HEK293 (cell line): ENCODE measurements around the gene PAF1.

Source experiments
- CTCF ChIP-seq: fragments of 450-650 bp; formaldehyde crosslinking; IDR thresholded peaks from 2 replicates; pipeline ENCODE4 v1.5.1; 2016; ENCODE audit warnings: missing biosample characterization, missing genetic modification characterization
- HOXC10 ChIP-seq: sonication (generic); formaldehyde crosslinking; IDR thresholded peaks from 2 replicates; pipeline ENCODE4 v1.8.1; 2023; ENCODE audit warnings: mild to moderate bottlenecking, missing genetic modification reagents
- KLF17 ChIP-seq: fragments of 450-650 bp; formaldehyde crosslinking; IDR thresholded peaks from 2 replicates; pipeline ENCODE4 v1.5.1; 2016; ENCODE audit warnings: missing biosample characterization, missing genetic modification characterization
- OVOL3 ChIP-seq: fragments of 450-650 bp; formaldehyde crosslinking; IDR thresholded peaks from 2 replicates; pipeline ENCODE4 v1.5.1; 2016; ENCODE audit warnings: missing biosample characterization, missing genetic modification characterization
- PRDM6 ChIP-seq: fragments of 450-650 bp; formaldehyde crosslinking; IDR thresholded peaks from 2 replicates; pipeline ENCODE4 v1.5.1; 2017; ENCODE audit warnings: missing biosample characterization, missing genetic modification characterization
- RBAK ChIP-seq: fragments of 450-650 bp; formaldehyde crosslinking; IDR thresholded peaks from 2 replicates; pipeline ENCODE4 v1.5.1; 2016; ENCODE audit warnings: missing biosample characterization, missing genetic modification characterization
- SALL2 ChIP-seq: fragments of 450-650 bp; formaldehyde crosslinking; IDR thresholded peaks from 2 replicates; pipeline ENCODE4 v1.5.0; 2017; ENCODE audit warnings: missing biosample characterization, mild to moderate bottlenecking, missing genetic modification characterization, borderline replicate concordance
- TRIM28 ChIP-seq: IDR thresholded peaks from 2 replicates; pipeline ENCODE4 v1.6.1; 2011; ENCODE audit warnings: low read length, control low read depth, borderline replicate concordance
- YY1 ChIP-seq: fragments of 450-650 bp; formaldehyde crosslinking; IDR thresholded peaks from 2 replicates; pipeline ENCODE4 v1.5.1; 2018; ENCODE audit warnings: missing biosample characterization, missing genetic modification characterization
- ZBTB49 ChIP-seq: fragments of 450-650 bp; formaldehyde crosslinking; IDR thresholded peaks from 2 replicates; pipeline ENCODE4 v1.5.1; 2016; ENCODE audit warnings: missing biosample characterization, missing genetic modification characterization, low read depth
- ZFP37 ChIP-seq: fragments of 450-650 bp; formaldehyde crosslinking; IDR thresholded peaks from 2 replicates; pipeline ENCODE4 v1.5.1; 2016; ENCODE audit warnings: missing biosample characterization, missing genetic modification characterization
- ZNF138 ChIP-seq: fragments of 450-650 bp; formaldehyde crosslinking; IDR thresholded peaks from 2 replicates; pipeline ENCODE4 v1.5.1; 2016; ENCODE audit warnings: missing biosample characterization, missing genetic modification characterization, borderline replicate concordance
- ZNF157 ChIP-seq: fragments of 450-650 bp; formaldehyde crosslinking; IDR thresholded peaks from 2 replicates; pipeline ENCODE4 v1.5.1; 2016; ENCODE audit warnings: missing biosample characterization, missing genetic modification characterization
- ZNF202 ChIP-seq: fragments of 450-650 bp; formaldehyde crosslinking; IDR thresholded peaks from 2 replicates; pipeline ENCODE4 v1.5.1; 2016; ENCODE audit warnings: missing biosample characterization, missing genetic modification characterization, borderline replicate concordance
- ZNF280D ChIP-seq: fragments of 450-650 bp; formaldehyde crosslinking; IDR thresholded peaks from 2 replicates; pipeline ENCODE4 v1.5.1; 2016; ENCODE audit warnings: missing biosample characterization, missing genetic modification characterization
- ZNF449 ChIP-seq: fragments of 450-650 bp; formaldehyde crosslinking; IDR thresholded peaks from 2 replicates; pipeline ENCODE4 v1.5.1; 2017; ENCODE audit warnings: missing biosample characterization, mild to moderate bottlenecking, missing genetic modification characterization, moderate library complexity
- ZNF473 ChIP-seq: fragments of 450-650 bp; formaldehyde crosslinking; IDR thresholded peaks from 2 replicates; pipeline ENCODE4 v1.5.1; 2017; ENCODE audit warnings: missing biosample characterization, missing genetic modification characterization
- ZNF48 ChIP-seq: fragments of 450-650 bp; formaldehyde crosslinking; IDR thresholded peaks from 2 replicates; pipeline ENCODE4 v1.5.1; 2016; ENCODE audit warnings: missing biosample characterization, missing genetic modification characterization
- ZNF530 ChIP-seq: fragments of 450-650 bp; formaldehyde crosslinking; IDR thresholded peaks from 2 replicates; pipeline ENCODE4 v1.5.1; 2016; ENCODE audit warnings: low read depth, missing biosample characterization, missing genetic modification characterization
- ZNF645 ChIP-seq: fragments of 450-650 bp; formaldehyde crosslinking; IDR thresholded peaks from 2 replicates; pipeline ENCODE4; 2016; ENCODE audit warnings: missing biosample characterization, missing genetic modification characterization
- ZNF654 ChIP-seq: fragments of 450-650 bp; formaldehyde crosslinking; IDR thresholded peaks from 2 replicates; pipeline ENCODE4 v1.5.1; 2016; ENCODE audit warnings: low read depth, missing biosample characterization, missing genetic modification characterization
- ZNF664 ChIP-seq: fragments of 450-650 bp; formaldehyde crosslinking; IDR thresholded peaks from 2 replicates; pipeline ENCODE4 v1.5.1; 2016; ENCODE audit warnings: missing biosample characterization, missing genetic modification characterization
- ZNF785 ChIP-seq: fragments of 450-650 bp; formaldehyde crosslinking; IDR thresholded peaks from 2 replicates; pipeline ENCODE4 v1.5.1; 2016; ENCODE audit warnings: missing biosample characterization, missing genetic modification characterization
- ZNF791 ChIP-seq: fragments of 450-650 bp; formaldehyde crosslinking; IDR thresholded peaks from 2 replicates; pipeline ENCODE4 v1.5.1; 2016; ENCODE audit warnings: missing biosample characterization, missing genetic modification characterization
- ZSCAN4 ChIP-seq: fragments of 450-650 bp; formaldehyde crosslinking; IDR thresholded peaks from 2 replicates; pipeline ENCODE4 v1.5.1; 2017; ENCODE audit warnings: missing biosample characterization, missing genetic modification characterization

The PAF1 gene

GRCh38 chr19:39413272-39413910 is 22.5 kb upstream of the PAF1 start (continued):
- no peak; the same call in 1 of the 2 replicates for TF ChIP-seq ZNF449 (tag by site-specific recombination)
- TF ChIP-seq ZSCAN4 (tag by site-specific recombination), result no peak
- no peak for TF ChIP-seq ZNF785
- TF ChIP-seq TRIM28, result no peak
- TF ChIP-seq CTCF (tag by site-specific recombination), result no peak
- no peak for TF ChIP-seq ZNF664 (tag by site-specific recombination)
- no peak for TF ChIP-seq ZNF48 (tag by site-specific recombination)
- TF ChIP-seq ZNF280D (tag by site-specific recombination), result no peak
- TF ChIP-seq ZFP37 (tag by site-specific recombination), result no peak
- TF ChIP-seq RBAK (tag by site-specific recombination), result no peak
- TF ChIP-seq ZNF473 (tag by site-specific recombination), result no peak
- no peak for TF ChIP-seq ZNF654
- TF ChIP-seq HOXC10 (CRISPR knock-in tag), result no peak
- no peak for TF ChIP-seq ZBTB49 (tag by site-specific recombination)
- no peak for TF ChIP-seq YY1 (tag by site-specific recombination)
- no peak for TF ChIP-seq ZNF791 (tag by site-specific recombination)
- TF ChIP-seq KLF17, result peak; percentile 73
- no peak for TF ChIP-seq PRDM6 (tag by site-specific recombination)
- TF ChIP-seq ZNF157 (tag by site-specific recombination), result no peak
- no peak for TF ChIP-seq ZNF138 (tag by site-specific recombination)
- no peak for TF ChIP-seq ZNF530
- TF ChIP-seq SALL2 (tag by site-specific recombination), result no peak
- 0 out of 2 replicates have a peak, but pooled peaks have one; percentile 26 for TF ChIP-seq ZNF645 (tag by site-specific recombination)
- no peak for TF ChIP-seq OVOL3 (tag by site-specific recombination)
- TF ChIP-seq ZNF202 (tag by site-specific recombination), result no peak
